ENCODE results near the gene SORCS2.

The SORCS2 gene

DNA sequence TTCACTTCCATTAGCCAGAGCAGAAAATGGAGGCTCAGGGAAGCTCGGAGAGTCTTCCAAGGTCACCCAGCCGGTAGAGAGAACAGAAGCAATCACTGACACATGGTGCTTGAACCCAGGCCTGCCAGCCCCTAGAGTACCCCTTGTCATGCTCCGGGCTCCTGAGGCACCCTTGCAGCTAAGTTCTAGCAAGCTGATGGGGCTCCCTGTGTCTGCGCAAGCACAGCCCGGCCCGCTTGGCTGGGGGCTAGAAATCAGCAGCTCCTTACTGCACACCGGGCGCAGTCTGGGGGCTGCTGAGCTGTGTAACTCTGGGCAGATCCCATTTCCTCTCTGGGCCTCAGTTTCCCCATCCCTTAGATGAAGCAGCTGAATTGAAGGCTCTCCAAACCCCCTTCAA, 344.5 kb downstream of the SORCS2 start:
- no peak overlapping the region for H3K4me3 ChIP-seq (replicated peaks; ENCODE audit: low read depth, low read length)
- no peaks in the 10 kb centered on the region for H3K27me3 ChIP-seq (replicated peaks; ENCODE audit: control insufficient read depth, insufficient read depth, low read length)
- no peak for DNase-seq (ENCODE audit: extremely low read depth, insufficient read length)
- TF ChIP-seq, protein P1, sequence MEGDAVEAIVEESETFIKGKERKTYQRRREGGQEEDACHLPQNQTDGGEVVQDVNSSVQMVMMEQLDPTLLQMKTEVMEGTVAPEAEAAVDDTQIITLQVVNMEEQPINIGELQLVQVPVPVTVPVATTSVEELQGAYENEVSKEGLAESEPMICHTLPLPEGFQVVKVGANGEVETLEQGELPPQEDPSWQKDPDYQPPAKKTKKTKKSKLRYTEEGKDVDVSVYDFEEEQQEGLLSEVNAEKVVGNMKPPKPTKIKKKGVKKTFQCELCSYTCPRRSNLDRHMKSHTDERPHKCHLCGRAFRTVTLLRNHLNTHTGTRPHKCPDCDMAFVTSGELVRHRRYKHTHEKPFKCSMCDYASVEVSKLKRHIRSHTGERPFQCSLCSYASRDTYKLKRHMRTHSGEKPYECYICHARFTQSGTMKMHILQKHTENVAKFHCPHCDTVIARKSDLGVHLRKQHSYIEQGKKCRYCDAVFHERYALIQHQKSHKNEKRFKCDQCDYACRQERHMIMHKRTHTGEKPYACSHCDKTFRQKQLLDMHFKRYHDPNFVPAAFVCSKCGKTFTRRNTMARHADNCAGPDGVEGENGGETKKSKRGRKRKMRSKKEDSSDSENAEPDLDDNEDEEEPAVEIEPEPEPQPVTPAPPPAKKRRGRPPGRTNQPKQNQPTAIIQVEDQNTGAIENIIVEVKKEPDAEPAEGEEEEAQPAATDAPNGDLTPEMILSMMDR (IDR thresholded peaks at IDR 0.05; ENCODE audit: insufficient read depth, low read length, poor library complexity, severe bottlenecking), result no peak
- no peaks in the 10 kb centered on the region for H3K36me3 ChIP-seq (ENCODE audit: control insufficient read depth, insufficient read depth, low read length)

DNA sequence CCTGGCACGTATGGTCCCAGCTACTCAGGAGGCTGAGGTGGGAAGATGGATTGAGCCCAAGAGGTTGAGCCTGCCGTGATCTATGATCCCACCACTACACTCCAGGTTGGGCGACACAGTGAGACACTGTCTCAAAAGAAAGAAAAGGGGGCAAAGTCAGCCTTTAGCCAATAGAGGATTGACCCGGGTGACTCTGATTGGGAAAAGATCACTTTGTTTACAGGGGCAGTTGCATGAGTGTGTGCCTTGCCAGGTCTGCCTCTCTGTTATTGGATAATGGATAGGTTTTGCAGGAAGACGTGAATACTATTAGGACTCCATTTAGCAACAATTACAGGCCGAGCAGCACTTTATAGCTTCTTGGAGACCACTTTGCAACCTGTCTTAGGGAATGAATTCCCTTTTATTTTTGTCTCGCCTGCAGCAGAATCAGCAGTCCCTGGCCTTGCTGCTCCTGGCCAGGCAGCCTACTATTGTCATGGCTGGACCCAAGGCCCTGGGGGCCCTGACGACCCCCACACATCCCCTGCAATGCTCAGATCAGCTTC, 345.6 kb downstream of the SORCS2 start:
- TF ChIP-seq, protein P1 (IDR thresholded peaks at IDR 0.05; ENCODE audit: insufficient read depth, low read length, poor library complexity, severe bottlenecking), result no peak
- Histone ChIP-seq H3K36me3 (ENCODE audit: control insufficient read depth, insufficient read depth, low read length) (no peaks in the 10 kb centered on the region), H3K4me3 (replicated peaks; ENCODE audit: low read depth, low read length) (no peak overlapping the region), H3K27me3 (replicated peaks; ENCODE audit: control insufficient read depth, insufficient read depth, low read length) (no peaks in the 10 kb centered on the region)
- no peak for DNase-seq (ENCODE audit: extremely low read depth, insufficient read length)

DNA sequence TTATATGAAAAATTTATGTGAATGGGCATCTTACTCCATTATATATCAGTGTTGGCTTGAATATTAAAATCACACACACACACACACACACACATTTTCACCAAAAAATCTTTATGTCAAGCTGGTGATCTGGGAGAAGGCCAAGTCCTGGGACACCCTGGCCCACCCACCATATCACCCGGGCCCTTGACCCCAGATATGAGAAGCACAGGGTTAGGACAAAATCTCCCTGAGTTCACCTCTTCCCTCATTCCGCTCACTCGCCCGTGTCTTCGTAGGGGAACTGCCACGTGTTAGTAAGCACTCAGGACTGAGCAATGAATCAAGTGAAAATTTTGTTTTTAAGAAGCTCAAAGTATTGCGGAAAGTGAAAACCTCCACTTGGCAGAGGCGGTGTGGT, 346.2 kb downstream of the SORCS2 start:
- no peak overlapping the region for H3K4me3 ChIP-seq (replicated peaks; ENCODE audit: low read depth, low read length)
- no peaks in the 10 kb centered on the region for H3K36me3 ChIP-seq (ENCODE audit: control insufficient read depth, insufficient read depth, low read length)
- TF ChIP-seq, protein P1 (IDR thresholded peaks at IDR 0.05; ENCODE audit: insufficient read depth, low read length, poor library complexity, severe bottlenecking), result no peak
- H3K27me3 ChIP-seq (replicated peaks; ENCODE audit: control insufficient read depth, insufficient read depth, low read length), result no peaks in the 10 kb centered on the region
- no peak for DNase-seq (ENCODE audit: extremely low read depth, insufficient read length)

DNA sequence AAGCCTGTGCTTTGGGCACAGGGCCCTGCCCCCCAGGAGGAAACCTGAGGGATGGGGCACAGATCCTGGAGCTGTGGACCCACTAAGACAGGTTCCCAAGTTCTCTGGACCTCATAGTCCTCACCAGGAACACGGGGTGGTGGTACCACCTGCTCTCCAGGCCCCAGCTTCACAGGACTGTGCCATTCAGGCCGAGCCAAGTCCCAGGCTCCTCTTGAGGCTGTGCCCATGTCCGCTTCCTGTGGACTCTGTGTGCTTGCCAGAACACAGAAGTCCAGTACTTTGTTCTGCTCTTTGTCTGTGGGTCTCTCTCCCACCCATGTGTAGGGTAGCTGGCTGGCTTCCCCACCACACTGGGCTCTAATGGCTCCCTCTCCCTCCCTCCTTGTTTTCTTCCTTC, 346.8 kb downstream of the SORCS2 start:
- no peak overlapping the region for H3K4me3 ChIP-seq (replicated peaks; ENCODE audit: low read depth, low read length)
- no peak for DNase-seq (ENCODE audit: extremely low read depth, insufficient read length)

DNA sequence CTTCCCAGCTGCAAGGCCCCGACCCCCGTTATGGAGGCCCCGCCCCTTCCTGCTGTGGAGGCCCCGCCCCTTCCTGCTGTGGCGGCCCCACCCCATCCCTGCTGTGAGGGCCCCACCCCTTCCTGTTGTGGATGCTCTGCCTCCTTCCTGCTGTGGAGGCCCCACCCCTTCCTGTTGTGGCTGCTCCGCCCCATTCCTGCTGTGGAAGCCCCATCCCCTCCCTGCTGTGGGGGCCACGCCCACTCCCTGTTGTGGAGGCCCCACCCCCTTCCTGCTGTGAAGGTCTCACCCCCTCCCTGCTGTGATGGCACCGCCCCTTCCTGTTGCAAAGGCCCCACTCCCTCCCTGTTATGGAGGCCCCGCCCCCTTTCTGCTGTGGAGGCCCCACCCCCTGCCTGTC, 347.3 kb downstream of the SORCS2 start:
- DNase-seq (ENCODE audit: extremely low read depth, insufficient read length), result peak; percentile 31
- no peaks in the 10 kb centered on the region for H3K36me3 ChIP-seq (ENCODE audit: control insufficient read depth, insufficient read depth, low read length)
- no peaks in the 10 kb centered on the region for H3K27me3 ChIP-seq (replicated peaks; ENCODE audit: control insufficient read depth, insufficient read depth, low read length)
- no peak overlapping the region for H3K4me3 ChIP-seq (replicated peaks; ENCODE audit: low read depth, low read length)
- TF ChIP-seq, protein P1 (IDR thresholded peaks at IDR 0.05; ENCODE audit: insufficient read depth, low read length, poor library complexity, severe bottlenecking), result no peak

More for the DNA sequence above, 346.8 kb downstream of the SORCS2 start:
- Histone ChIP-seq H3K27me3 (replicated peaks; ENCODE audit: control insufficient read depth, insufficient read depth, low read length) (no peaks in the 10 kb centered on the region), H3K36me3 (ENCODE audit: control insufficient read depth, insufficient read depth, low read length) (no peaks in the 10 kb centered on the region)
- TF ChIP-seq, protein P1 (IDR thresholded peaks at IDR 0.05; ENCODE audit: insufficient read depth, low read length, poor library complexity, severe bottlenecking), result no peak

DNA sequence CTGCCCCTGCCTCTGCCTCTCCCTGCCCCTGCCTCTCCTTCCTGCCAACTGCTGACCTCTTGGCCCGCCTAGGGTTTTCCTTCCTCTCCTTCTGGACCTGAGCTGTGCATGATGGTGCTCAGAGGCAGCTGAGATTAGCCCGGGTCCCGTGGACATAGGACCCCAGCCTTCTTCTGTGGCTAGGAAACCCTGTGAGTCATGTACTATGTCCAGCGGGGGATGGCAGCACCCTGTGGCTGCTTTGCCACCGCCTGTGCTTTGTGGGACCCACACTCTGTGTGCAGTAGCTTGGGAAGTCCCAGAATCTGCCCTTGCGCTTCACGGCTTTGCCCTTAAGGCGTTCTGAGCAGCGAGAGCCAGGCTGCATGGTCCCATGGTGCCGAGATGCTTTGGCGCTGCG, 347.9 kb downstream of the SORCS2 start:
- TF ChIP-seq, protein P1 (IDR thresholded peaks at IDR 0.05; ENCODE audit: insufficient read depth, low read length, poor library complexity, severe bottlenecking), result no peak
- Histone ChIP-seq H3K27me3 (replicated peaks; ENCODE audit: control insufficient read depth, insufficient read depth, low read length) (no peaks in the 10 kb centered on the region), H3K4me3 (replicated peaks; ENCODE audit: low read depth, low read length) (no peak overlapping the region), H3K36me3 (ENCODE audit: control insufficient read depth, insufficient read depth, low read length) (no peaks in the 10 kb centered on the region)
- DNase-seq (ENCODE audit: extremely low read depth, insufficient read length), result no peak

All from GM06990 (cell line).